Embryonic facial prominence (tissue), 1 donor: ENCODE results near the gene PTPN7.
"Not testable (repeated sequence)": the region's sequence is repeated elsewhere in the genome, so short reads cannot be mapped to it uniquely, and the experiment has no call there.

Source experiments
- DNase-seq: peaks from one replicate; pipeline ENCODE4 v3.0.0-alpha.2; 2016; ENCODE audit errors: extremely low spot score

Gene PTPN7

DNA sequence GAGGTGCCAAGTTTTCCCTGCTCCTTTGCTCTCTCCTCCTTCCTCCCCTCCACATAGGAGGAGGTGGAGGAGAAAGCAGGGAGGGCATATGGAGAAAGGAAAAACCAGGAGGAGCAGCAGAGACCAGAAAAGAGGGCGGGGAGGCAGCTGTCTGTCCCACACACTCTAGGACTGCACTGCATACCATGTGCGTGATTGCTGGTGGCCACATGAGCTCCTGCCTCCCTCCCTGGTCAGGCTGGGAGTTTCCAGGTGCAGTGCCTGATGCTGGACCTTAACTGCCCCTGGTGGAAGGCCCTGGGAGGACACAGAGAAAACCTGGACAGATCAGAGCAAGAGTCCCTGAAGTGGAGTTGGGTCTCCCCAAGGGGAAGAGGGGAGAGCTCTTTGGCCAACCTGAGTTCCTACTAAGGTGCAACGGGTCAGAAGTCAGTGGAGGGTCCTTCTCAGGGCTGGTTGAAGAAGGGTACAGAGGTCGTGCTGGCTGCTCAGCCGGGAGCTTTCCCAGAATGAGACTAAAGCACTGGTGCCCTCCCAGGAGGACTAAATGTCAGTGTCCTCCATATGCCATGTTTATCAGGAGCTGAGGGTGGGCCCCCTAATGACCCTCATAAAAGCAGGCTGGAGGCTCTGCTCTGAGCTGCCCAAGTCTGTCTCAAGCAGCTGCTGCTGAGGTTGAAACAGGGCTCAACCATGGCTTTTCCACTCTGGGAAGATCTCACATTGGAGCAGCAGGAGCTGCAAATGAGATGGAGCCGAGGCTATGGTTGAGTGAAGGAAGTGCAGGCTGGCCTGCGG lies 29.7 kb upstream of the PTPN7 start:
- no peak for DNase-seq

DNA sequence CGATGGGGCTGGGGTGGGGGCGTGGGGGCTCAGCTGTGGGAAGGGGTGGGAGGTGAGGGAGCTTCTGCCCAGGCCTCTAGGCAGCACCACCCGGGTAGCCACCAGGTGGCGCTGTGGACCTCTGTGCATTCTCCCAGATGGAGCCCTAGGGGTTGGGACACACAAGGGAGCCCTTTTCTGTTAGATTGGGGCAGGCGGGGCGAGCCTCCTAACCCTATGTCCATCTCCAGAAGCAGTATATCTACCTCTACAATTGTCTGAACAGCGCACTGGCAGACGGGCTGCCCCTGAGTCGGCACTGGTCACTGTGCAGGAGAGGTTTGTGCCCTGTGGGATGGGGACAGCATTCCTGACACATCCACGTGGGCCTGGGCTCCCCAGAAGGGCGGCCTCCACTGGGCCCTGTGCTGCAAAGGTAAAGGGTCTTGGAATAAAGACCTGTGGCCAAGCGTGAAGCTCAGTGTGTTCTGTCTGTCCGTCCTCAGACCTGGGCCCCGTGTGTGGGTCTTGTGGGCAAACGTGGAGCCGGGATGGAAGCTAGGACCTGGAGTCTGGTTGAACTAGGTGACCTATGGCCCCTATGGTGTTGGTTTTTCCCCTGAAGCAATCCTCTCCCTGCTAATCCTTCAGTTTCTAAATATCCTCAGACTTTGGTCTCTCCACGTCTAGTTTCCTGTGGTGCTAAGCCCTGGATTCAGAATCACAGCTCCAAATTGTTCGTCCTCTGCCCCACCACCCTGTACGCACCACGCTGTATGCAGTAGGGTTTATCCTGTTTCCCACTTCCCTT lies 28.8 kb upstream of the PTPN7 start:
- no peak for DNase-seq

DNA sequence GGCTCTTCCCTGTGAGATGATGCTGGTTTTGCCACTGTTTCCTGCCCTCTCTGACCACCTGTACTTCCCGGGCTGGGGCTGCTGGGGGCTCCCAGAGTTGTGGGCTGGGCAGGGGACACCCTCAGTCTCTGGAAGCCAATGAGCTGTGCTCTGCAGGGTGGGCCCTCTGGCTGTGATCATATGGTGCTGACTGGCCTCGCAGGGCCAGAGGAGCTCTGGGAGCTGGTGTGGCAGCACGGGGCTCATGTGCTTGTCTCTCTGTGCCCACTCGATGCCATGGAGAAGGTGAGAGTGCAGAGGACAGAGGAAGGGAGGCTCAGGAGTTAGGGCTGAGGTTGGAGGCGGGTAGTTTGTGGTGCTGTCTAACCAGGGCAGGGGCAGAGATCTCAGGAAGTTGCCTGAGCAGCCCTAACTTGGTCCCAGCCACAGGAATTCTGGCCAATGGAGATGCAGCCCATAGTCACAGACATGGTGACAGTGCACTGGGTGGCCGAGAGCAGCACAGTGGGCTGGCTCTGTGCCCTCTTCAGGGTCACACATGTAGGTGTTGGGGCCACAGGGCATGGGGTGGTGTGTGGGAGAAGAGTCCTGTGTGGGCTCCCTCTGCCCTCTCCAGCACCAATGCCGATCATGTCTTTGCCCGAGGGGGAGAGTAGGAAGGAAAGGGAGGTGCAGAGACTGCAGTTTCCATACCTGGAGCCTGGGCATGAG lies 27.4 kb upstream of the PTPN7 start:
- DNase-seq: no peak

DNA sequence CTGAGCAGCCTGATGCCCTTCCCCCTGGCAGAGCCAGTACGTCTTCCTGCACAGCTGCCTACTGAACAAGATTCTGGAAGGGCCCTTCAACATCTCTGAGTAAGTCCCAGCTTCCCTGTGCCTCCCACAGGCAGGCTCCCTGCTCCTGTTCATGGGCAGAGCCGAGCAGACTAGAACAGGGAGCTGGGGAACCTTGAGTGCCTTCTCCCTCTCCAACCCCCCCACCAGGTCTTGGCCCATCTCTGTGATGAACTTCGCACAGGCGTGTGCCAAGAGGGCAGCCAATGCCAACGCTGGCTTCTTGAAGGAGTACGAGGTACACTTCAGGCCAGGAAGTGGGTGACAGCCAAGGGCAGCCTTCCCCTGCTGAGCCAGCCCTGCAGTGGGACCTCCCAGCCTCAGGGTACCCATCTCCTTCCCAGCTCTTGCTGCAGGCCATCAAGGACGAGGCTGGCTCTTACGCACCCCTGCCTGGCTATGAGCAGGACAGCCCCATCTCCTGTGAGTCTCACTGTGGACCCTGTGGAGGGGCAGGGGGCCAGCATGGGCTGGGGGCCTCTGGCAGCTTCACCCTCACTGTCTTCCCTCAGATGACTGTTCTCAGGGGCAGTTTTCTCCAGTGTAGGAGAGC lies 26.8 kb upstream of the PTPN7 start:
- no peak for DNase-seq

DNA sequence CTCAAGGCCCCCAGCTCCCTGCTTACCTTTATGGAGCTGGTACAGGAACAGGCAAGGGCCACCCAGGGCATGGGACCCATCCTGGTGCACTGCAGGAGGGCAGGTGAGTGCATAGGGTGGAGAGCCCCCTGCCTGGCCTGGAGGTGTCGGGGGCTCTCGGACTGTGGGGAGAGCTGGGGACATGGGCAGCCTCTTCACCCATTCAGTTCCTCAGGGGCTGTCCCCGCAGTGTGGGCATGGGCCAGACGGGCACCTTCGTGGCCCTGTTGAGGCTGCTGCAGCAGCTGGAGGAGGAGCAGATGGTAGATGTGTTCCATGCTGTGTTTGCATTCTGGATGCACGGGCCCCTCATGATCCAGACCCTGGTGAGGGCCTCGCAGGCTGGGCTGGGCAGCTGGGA lies 25.9 kb upstream of the PTPN7 start:
- no peak for DNase-seq

DNA sequence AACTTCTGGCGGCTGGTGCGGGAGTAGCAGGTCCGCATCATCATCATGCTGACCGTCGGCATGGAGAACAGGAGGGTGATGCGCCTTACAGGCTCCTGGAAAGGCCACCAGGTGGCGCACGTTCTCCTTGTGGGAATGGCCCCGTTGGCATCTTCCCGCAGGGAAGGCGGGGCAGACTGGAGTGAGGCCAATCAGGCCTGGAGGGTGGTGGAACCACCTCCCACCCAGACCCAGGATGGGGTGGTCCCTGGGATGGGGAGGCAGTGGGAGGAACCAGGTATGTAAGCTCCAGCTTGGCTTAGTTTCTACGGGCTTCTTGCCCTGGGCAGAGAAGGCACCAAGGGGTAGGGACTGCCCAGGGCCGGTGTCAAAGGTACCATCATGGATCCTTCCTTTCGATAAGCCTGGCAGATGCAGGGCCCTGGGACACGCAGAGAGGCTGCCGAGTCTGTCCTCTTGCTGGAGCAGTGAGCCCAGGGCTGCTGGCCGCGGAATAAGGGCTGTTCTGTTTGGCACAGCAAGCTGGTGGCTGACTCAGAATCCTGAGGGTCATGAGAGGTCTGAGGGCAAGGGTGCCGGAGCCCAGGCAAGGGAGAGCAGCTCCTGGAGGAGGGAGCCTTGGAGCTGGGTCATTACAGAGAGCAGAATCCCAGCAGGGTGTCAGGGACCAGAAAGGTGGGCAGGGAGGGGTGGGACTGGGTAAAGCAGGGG lies 24.5 kb upstream of the PTPN7 start:
- no peak for DNase-seq

DNA sequence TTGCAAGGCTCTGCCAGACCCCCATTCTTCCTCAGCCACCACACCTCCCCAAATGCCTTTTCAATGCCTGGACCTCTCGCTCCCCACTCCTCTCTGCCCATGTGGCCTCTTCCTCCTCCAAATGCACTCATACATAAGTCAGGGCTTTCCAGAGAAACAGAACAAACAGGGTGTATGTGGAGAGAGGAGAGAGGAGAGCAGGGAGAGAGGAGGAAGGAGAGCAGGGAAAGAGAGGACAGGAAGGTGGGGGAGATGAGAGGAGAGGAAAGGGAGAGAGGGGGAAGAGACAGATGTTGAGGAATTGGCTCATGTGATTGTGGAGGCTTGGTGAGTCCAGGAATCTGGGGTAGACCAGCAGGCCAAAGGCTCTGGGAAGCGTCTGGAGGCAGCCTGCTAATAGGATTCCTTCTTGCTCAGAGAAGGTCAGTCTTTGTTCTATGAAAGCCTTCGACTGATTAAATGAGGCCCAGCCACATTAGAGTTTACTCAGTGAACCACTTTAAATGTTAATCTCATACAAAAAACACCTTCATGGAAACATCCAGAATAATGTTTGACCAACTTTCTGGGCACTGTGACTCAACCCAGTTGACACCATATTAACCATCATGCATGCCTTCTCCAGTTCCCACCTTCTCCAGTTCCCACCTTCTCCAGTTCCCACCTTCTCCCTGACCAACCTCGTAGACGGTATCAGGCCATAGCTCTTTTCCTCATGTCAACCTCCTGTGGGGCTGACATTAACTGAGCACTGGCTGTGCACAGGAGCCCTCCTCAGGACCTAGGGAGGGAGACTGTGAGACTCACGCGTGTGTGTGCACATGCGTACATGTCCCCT lies 21.9 kb upstream of the PTPN7 start:
- DNase-seq: no peak

DNA sequence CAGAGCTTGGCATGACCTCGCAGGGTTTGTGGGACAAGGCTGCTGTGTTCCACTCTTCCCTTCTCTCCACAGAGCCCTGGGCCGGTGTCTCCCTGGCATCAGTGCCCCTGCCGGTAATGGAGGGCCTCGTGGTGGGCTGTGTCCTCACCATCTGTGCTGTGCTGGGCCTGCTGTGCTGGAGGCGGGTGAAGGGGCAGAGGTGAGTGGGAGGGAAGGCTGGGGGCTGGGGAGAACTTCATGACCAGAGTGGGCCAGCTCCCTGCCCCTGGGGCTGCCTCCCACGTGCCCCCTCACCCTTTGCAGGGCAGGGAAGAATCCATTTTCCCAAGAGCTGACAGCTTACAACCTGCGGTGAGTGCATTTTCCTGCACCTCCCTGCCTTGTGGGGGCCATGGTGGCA lies 21.2 kb upstream of the PTPN7 start:
- DNase-seq: no peak

DNA sequence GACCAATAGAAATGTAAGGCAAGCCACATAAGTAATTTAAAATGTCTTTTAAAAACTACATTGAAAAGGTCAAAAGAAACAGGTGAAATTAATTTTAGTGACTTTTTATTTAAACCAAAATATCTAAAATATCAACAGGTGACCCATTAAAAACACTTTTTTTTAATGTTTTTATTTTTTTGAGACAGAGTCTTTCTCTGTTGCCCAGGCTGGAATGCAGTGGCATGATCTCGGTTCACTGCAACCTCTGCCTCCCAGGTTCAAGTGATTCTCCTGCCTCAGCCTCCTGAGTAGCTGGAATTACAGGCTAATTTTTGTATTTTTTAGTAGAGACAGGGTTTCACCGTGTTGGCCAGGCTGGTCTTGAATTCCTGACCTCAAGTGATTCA lies 20.3 kb upstream of the PTPN7 start:
- not testable (repeated sequence) for DNase-seq

DNA sequence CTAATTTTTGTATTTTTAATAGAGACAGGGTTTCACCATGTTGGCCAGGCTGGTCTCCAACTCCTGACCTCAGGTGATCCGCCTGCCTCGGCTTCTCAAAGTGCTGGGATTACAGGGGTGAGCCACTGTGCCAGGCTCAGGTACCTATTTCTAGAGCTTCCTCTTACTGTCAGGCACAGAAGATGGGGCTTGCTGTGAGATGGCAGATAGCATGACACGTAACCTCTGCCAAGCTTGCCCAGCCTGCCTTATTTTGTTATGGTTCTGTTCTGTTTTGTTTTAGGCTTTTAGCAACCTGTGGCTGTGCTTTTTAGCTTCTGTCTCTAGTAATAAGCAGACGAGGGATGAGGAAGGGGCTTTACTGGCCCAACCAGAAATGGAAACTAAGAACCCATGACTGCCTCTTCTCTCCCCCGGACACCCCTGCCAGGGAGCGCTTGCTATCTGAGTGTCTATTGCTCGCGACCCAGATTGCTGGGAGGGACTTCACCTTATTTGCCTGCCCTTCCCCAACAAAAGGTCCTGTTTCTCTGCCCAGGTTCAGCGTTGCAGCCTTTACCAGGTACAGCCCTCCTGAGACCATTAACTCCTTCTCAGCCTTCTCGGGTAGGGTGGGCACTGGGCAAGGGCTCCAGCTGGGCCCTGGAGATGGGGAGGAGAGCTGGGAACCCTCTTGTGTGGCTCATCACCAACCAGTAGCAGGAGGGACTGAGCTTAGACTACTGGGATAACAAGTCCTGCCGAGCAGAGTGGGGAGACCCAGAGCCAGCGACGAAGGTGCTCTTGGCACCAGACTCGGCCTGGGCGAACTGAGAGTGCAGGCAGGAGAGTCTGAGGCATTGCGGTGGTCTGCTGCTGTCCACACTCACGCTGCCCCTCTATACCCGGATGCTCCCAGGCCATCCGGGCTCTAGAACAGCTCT lies 19.7 kb upstream of the PTPN7 start:
- DNase-seq: no peak

DNA sequence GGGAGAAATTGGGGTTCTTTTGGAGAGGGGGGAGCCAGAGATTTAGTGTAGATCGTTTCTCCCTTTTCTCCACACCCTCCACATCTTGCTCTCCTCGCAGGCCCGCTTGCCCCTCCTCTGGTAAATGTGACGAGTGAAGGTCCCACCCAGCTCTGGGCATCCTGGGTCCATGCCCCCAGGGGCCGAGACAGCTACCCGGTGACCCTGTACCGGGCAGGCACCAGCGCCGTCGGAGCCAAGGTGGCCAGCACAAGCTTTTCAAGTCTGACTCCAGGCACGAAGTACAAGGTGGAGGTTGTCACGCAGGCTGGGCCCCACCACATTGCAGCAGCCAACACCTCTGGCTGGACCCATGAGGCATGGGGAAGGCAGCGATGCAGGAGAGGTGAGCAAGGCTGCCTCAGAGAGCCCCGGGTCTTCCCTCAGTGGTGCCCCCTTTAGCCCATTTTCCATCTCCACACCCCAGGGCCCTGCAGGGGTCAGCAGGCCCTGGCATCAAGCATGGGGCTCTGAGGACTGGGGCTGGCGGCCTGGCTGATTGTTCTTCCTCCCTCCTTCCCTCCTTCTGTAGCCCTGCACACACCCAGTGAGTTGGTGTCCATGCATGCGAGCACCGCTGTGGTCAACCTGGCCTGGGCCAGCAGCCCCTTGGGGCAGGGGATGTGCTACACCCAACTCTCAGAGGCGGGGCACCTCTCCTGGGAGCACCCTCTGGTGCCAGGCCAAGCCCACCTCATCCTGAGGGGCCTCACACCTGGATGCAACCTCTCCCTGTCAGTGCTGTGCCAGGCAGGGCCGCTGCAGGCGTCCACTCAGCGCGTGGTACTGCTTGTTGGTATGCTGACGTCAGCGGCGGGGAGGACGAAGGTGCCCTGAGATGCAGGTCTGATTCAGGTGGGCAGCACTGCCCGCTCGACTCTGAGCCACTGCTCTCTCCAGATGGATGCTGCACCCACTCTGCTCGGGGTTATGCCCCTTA lies 16.8 kb upstream of the PTPN7 start:
- DNase-seq: no peak

DNA sequence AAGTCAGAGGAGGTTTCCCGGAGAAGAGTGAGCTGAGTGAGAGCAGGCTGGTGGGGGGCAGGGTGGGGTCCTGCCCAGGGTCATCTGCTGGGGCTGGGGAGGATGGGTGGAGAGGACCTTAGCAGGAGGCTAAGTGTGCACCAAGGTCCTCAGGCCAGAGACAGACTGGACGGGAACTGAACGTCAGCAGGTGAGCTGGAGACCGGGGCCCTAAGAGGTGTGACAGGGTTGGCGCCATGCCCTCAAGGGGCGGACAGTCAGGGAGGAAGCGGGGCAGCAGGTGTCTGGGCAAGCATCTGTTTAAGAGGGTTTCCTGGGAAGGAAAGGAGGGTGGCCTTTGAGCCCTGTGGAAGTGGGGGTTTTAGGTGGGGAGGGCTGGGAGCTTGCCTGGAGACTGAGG lies 13.6 kb upstream of the PTPN7 start:
- DNase-seq: no peak

DNA sequence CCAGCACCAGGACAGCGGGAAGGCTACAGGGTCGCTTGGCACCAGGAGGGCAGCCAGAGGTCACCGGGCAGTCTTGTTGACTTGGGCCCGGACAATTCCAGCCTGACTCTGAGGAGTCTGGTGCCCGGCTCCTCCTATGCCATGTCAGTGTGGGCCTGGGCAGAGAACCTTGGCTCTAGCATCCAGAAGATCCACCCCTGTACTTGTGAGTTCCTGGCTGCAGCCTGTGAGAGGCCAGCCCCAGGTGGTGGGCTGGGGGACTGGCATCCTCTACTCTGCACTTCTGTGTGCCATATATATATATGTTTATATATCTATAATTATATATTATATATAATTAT lies 11.6 kb upstream of the PTPN7 start:
- DNase-seq: no peak

DNA sequence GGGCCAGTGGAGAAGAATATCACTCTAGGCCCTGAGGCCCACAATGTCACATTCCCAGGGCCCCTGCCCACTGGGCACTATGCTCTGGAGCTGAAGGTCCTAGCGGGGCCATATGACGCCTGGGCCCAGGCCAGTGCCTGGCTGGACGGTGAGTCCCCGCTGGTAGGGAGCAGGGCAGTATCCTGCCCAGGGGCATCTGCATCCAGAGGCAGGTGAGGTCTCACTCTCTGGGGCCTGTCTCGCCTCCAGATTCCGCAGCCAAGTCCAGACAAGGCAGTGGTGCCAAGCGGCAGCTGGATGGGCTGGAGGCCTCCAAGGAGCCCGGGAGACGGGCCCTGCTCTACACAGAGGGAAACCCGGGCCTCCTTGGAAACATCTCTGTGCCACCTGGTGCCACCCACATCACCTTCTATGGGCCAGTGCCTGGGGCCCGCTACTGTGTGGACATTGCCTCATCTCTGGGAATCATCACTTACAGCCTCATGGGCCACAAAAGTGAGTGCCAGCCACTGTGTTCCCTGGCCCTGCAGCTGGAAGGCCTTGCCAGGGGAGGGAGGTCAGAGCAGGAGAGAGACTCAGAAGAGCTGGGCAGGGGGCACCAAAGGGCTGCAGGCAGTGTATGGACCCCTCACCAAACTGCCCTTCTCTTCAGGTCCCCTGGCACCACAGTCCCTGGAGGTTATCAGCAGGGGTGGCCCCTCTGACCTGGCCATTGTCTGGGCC lies 11.1 kb upstream of the PTPN7 start:
- DNase-seq: no peak

DNA sequence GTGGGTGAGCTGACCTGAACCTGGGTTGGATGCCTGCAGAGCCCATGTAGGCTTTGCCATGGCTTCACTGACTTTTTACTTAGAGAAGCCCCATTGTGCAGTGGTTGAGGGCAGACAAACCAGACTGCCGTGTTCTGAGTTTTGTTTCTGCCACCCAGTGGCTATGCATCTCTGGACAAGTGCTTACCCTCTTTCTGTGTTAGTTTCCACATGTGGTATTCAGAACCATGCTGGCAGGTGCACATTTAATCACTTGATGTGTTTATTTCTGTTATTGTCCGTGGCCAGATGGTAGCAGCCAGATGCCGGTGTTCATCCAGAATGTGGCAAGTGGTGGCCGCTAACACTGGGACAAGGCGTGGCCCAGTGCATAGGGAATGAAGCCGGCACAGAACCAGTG lies 10.3 kb upstream of the PTPN7 start:
- DNase-seq: no peak

DNA sequence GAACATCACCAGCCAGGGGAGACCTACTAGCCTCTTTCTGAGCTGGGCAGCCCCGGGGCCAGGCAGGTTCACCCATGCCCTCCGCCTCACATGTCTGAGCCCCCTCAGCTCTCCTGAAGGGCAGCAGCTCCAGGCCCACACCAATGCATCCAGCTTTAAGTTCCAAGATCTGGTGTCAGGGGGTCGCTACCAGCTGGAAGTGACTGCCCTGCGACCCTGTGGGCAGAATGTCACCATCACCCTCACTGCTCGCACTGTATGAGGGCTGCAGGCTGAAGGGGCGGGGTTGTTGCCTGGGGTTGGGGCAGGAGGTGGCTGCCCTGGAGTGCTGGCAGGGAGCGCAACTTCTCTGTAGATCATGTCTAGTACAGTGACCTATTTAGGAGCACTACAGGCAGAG lies 8.5 kb upstream of the PTPN7 start:
- DNase-seq: no peak

DNA sequence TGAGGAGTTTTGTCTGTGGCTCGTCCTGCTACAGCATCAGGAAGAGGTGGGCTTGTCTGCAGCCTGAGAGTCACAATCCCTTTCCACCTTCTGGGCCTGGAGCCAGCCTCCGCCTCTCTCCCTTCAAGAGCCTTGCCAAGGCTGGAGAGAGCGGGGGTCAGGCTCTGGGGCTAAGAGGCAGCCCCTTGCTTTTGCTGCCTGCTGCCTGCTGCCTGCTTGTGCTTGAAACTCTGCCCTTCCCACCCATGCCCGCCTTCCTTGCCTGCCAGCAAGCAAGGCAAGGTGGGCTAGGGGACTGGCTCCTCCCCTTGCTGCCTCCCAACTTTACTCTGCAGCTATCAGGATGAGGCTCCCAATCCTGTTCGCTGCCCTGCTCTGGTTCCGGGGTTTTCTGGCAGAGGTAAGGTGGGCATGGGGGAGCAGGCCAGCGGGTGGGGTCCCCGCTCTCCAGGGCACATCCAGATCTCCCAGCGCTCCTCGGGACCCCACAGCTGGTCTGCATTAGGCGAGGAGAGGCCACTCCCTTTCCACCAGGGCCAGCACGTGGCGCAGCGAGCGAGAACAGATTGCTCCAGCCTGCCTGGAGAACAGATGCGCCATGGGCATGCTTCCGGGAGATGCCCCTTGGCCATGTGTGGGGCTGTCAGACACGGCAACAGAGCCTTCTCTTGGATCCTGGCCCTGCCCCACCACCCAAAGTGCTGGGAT lies 7.5 kb upstream of the PTPN7 start:
- peak; percentile 50 for DNase-seq
